Liver (tissue), 9 donors: ENCODE results near the gene GATA5. TPM values are rescaled to one million over a fixed set of nuclear protein-coding genes. Genes with fewer than 3 reads are reported as not detected.

Source experiments
- DNase-seq: peaks from one replicate; pipeline ENCODE4 v3.0.0-alpha.2; 2017; ENCODE audit warnings: low spot score
- H3K27ac ChIP-seq, 2 donors: one replicate each; pipeline ENCODE4 v1.7.0; 2013; ENCODE audit warnings: inconsistent platforms in 2 of 2, low read length in 2 of 2, control low read depth in 1 of 2, low read depth in 1 of 2, mild to moderate bottlenecking in 1 of 2
- H3K27me3 ChIP-seq, 4 donors: one replicate each; pipeline versions ENCODE4 v1.6.1 to v1.7.0; 2013; ENCODE audit warnings: low read length in 3 of 4, inconsistent platforms in 1 of 4, mild to moderate bottlenecking in 1 of 4, moderate library complexity in 1 of 4; ENCODE audit not compliant: control insufficient read depth in 4 of 4, insufficient read depth in 4 of 4
- H3K36me3 ChIP-seq, 4 donors: one replicate each; pipeline versions ENCODE4 v1.6.1 to v1.7.0; 2013; ENCODE audit warnings: low read length in 3 of 4, mild to moderate bottlenecking in 3 of 4, low read depth in 1 of 4, moderate library complexity in 1 of 4; ENCODE audit not compliant: control insufficient read depth in 4 of 4, insufficient read depth in 3 of 4
- H3K4me1 ChIP-seq, 4 donors: one replicate each; pipeline versions ENCODE4 v1.6.1 to v1.7.0; 2013; ENCODE audit warnings: low read length in 3 of 4, mild to moderate bottlenecking in 3 of 4, moderate library complexity in 1 of 4; ENCODE audit not compliant: control insufficient read depth in 4 of 4, insufficient read depth in 4 of 4
- H3K4me3 ChIP-seq, 3 donors: one replicate each; pipeline versions ENCODE4 v1.6.1 to v1.7.0; 2013; ENCODE audit warnings: low read length in 3 of 3, control low read depth in 1 of 3, low read depth in 1 of 3, mild to moderate bottlenecking in 1 of 3
- H3K9ac ChIP-seq, 2 donors: one replicate each; pipeline ENCODE4 v1.7.0; 2013; ENCODE audit warnings: low read length in 2 of 2, mild to moderate bottlenecking in 2 of 2, moderate library complexity in 2 of 2, control low read depth in 1 of 2, low read depth in 1 of 2
- H3K9me3 ChIP-seq, 4 donors: one replicate each; pipeline versions ENCODE4 v1.6.1 to v1.7.0; 2013; ENCODE audit warnings: low read length in 3 of 4; ENCODE audit not compliant: control insufficient read depth in 4 of 4
- CTCF ChIP-seq: fragments of 150-350 bp; IDR thresholded peaks from 2 replicates; pipeline ENCODE4 v1.5.1; 2017; ENCODE audit warnings: improper control_type of control experiment, low read depth, low read length; ENCODE audit not compliant: missing input control
- EGR1 ChIP-seq, 2 donors: IDR thresholded peaks; 2 replicates each; pipeline ENCODE4 v1.6.1; 2016 to 2018; ENCODE audit warnings: antibody characterized with exemption in 2 of 2, low read depth in 2 of 2
- HNF4A ChIP-seq, 2 donors: conservative IDR thresholded peaks; 2 replicates each; pipeline ENCODE4 v1.6.1; 2016; ENCODE audit warnings: antibody characterized with exemption in 2 of 2, mild to moderate bottlenecking in 2 of 2
- HNF4G ChIP-seq: IDR thresholded peaks from 2 replicates; pipeline ENCODE4 v1.6.1; 2016; ENCODE audit warnings: antibody characterized with exemption
- JUND ChIP-seq, 2 donors: IDR thresholded peaks; 2 replicates each; pipeline ENCODE4 v1.6.1; 2016; ENCODE audit warnings: antibody characterized with exemption in 2 of 2
- MAX ChIP-seq: IDR thresholded peaks from 2 replicates; pipeline ENCODE4 v1.6.1; 2016; ENCODE audit warnings: antibody characterized with exemption
- NR2F2 ChIP-seq: IDR thresholded peaks from 2 replicates; pipeline ENCODE4 v1.6.1; 2016; ENCODE audit warnings: antibody characterized with exemption
- REST ChIP-seq: IDR thresholded peaks from 2 replicates; pipeline ENCODE4 v1.6.1; 2016; ENCODE audit warnings: antibody characterized with exemption, mild to moderate bottlenecking
- TAF1 ChIP-seq: conservative IDR thresholded peaks from 2 replicates; pipeline ENCODE4 v1.6.1; 2016; ENCODE audit warnings: antibody characterized with exemption, mild to moderate bottlenecking
- YY1 ChIP-seq: IDR thresholded peaks from 2 replicates; pipeline ENCODE4 v1.6.1; 2016; ENCODE audit warnings: antibody characterized with exemption, mild to moderate bottlenecking
- ZBTB33 ChIP-seq: IDR thresholded peaks from 2 replicates; pipeline ENCODE4 v1.6.1; 2016; ENCODE audit warnings: antibody characterized with exemption
- WGBS: extraction: QIAGEN DNeasy Blood & Tissue Kit; methylation state at CpG from one replicate; pipeline ENCODE4 v1.1.7; 2013; 5-methylcytosine and 5-hydroxymethylcytosine counted together
- polyA plus RNA-seq, 2 donors: library from polyadenylated mRNA; stranded (reverse) in 1 of 2; unstranded in 1 of 2; fragments of 200-250 nt in 1 of 2; fragments of >200 nt in 1 of 2; fragmentation: Nextera tagmentation in 1 of 2; extraction: Ambion mirVana in 1 of 2; gene quantifications; one replicate each; pipeline versions ENCODE4 v1.2.1 to v1.2.3, GENCODE V29; 2013 to 2015
- total RNA-seq, 2 donors: library from RNA; depleted of rRNA; stranded (reverse); fragments of >200 nt; gene quantifications; one replicate each; pipeline ENCODE4 v1.2.3, GENCODE V29; 2014
- TF ChIP-seq, protein P1 (sequence below): IDR thresholded peaks from 2 replicates; pipeline ENCODE4 v1.6.1; 2016; ENCODE audit warnings: antibody characterized with exemption
- donor health status: healthy.
- donor health status: healthy.
- donor health status: healthy.
- donor health status: healthy.
- donor health status: healthy.

The GATA5 gene
- total and polyA plus RNA-seq, 4 donors = 0.25 to 6.1 (median 0.34) TPM

- no peak overlapping the region for H3K9ac ChIP-seq
- WGBS = 80% methylated on average over 6 of the region's 6 CpGs
Measured at GRCh38 chr20:62498874-62499273, 23.1 kb upstream of the GATA5 start.

More at GRCh38 chr20:62498874-62499273, 23.1 kb upstream of the GATA5 start:
- H3K27me3 ChIP-seq = peaks cover 0 to 3% (median under 1%) of the 10 kb centered on the region in 4 donors
- H3K36me3 ChIP-seq = no peaks in the 10 kb centered on the region
- H3K4me1 ChIP-seq = peaks cover 0 to 6% (median 0%) of the 10 kb centered on the region in 4 donors
- TF ChIP-seq YY1 = no peak
- TF ChIP-seq REST = no peak
- TF ChIP-seq CTCF = no peak
- TF ChIP-seq TAF1 = no peak
- no peak for TF ChIP-seq NR2F2
- no peak for TF ChIP-seq HNF4G
- no peak for TF ChIP-seq EGR1 (IDR thresholded peaks at IDR 0.05; ENCODE audit: low read depth in 2 of 2)
- no peak for TF ChIP-seq MAX
- TF ChIP-seq, protein P1, sequence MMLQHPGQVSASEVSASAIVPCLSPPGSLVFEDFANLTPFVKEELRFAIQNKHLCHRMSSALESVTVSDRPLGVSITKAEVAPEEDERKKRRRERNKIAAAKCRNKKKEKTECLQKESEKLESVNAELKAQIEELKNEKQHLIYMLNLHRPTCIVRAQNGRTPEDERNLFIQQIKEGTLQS = no peak
- no peak for TF ChIP-seq HNF4A (conservative IDR thresholded peaks at IDR 0.05)
- TF ChIP-seq JUND (IDR thresholded peaks at IDR 0.05) = no peak
- no peak for TF ChIP-seq ZBTB33
- H3K9me3 ChIP-seq = no peaks in the 10 kb centered on the region
- H3K27ac ChIP-seq = no peak overlapping the region
- DNase-seq = no peak
- H3K4me3 ChIP-seq = no peak overlapping the region
